ENCODE measurements around the gene PTGER3. TPM values are rescaled to one million over a fixed set of nuclear protein-coding genes. Genes with fewer than 3 reads are reported as not detected.

PTGER3 gene
- polyA plus RNA-seq, 1 donor (not counting 4 experiments of a cell fraction or from before 2014, with no cell fraction given) = 0.04 TPM

GRCh38 chr1:70961374-70961975 is 86.1 kb downstream of the PTGER3 start:
- Histone ChIP-seq H3K27ac (ENCODE audit: control insufficient read depth, insufficient read depth, low read length) (no peak overlapping the region), H3K4me2 (ENCODE audit: control insufficient read depth, extremely low read depth, insufficient read depth, low read depth, low read length) (no peak overlapping the region), H2AFZ (ENCODE audit: control insufficient read depth, low read length) (no peak overlapping the region), H3K4me3 (ENCODE audit: control insufficient read depth in 2 of 3, extremely low read depth in 1 of 3, insufficient read depth in 2 of 3, low read depth in 1 of 3, low read length in 3 of 3) (no peak overlapping the region), H3K36me3 (ENCODE audit: control insufficient read depth in 2 of 2, extremely low read depth in 1 of 2, insufficient read depth in 2 of 2, low read length in 2 of 2) (no peaks in the 10 kb centered on the region), H3K27me3 (ENCODE audit: control insufficient read depth, extremely low read depth, insufficient read depth, low read length) (no peaks in the 10 kb centered on the region), H3K4me1 (ENCODE audit: control insufficient read depth, extremely low read depth, insufficient read depth, low read length) (no peaks in the 10 kb centered on the region), H3K79me2 (ENCODE audit: control insufficient read depth, insufficient read depth, low read length) (no peaks in the 10 kb centered on the region), H3K9me3 (ENCODE audit: control insufficient read depth, low read depth, low read length) (no peaks in the 10 kb centered on the region), H3K9me1 (ENCODE audit: control insufficient read depth, extremely low read depth, insufficient read depth, low read length) (no peaks in the 10 kb centered on the region), H3K9ac (ENCODE audit: control insufficient read depth, extremely low read depth, insufficient read depth, low read length) (no peak overlapping the region), H4K20me1 (ENCODE audit: control insufficient read depth, extremely low read depth, insufficient read depth, low read length) (no peaks in the 10 kb centered on the region)
- no peak for DNase-seq (ENCODE audit: low read depth, low spot score)
- dilution Hi-C loops (cut with MboI; ENCODE audit: extremely low pct_ligation_motif_present, low sequenced_read_pairs) = no loop called here
- no peak for FAIRE-seq
- TF ChIP-seq EZH2 (IDR thresholded peaks at IDR 0.05; ENCODE audit: low read length) = no peak
- no peak for TF ChIP-seq CTCF (optimal IDR thresholded peaks at IDR 0.05 in 1 of 3, IDR thresholded peaks at IDR 0.05 in 1 of 3, conservative IDR thresholded peaks at IDR 0.05 in 1 of 3; ENCODE audit: extremely low read depth in 1 of 3, insufficient read depth in 2 of 3, low read length in 3 of 3)

DNA sequence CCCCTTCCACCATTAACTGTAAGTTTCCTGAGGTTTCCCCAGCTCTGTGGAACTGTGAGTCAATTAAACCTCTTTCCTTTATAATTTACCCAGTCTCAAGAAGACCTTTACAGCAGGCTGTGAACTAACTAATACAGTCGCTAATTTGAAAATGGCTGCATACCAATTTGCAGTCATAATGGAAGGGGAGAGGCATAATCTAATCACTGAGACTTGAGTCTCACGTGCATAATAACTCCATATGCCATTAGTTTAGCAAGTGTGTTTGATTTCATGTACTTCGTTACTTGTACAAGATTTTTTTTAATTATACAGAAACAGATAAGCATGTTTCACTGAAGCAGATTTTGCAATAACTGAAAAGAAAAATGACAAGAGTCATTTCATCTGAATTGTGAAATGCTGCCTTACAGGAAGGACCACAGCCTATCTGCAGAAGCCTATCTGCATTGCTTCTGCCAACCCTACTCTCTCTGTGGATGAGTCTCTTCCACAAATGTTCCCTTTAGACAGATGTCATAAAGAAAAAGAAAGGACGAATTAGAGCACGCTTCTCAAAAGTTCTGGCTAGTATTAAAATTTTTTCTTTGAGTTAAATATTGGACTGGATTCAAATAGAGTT is 99.1 kb downstream of the PTGER3 start:
- no peak for TF ChIP-seq CTCF (optimal IDR thresholded peaks at IDR 0.05 in 1 of 3, IDR thresholded peaks at IDR 0.05 in 1 of 3, conservative IDR thresholded peaks at IDR 0.05 in 1 of 3; ENCODE audit: extremely low read depth in 1 of 3, insufficient read depth in 2 of 3, low read length in 3 of 3)
- no peak for TF ChIP-seq EZH2 (IDR thresholded peaks at IDR 0.05; ENCODE audit: low read length)
- Histone ChIP-seq H3K36me3 (ENCODE audit: control insufficient read depth in 2 of 2, extremely low read depth in 1 of 2, insufficient read depth in 2 of 2, low read length in 2 of 2) (no peaks in the 10 kb centered on the region), H4K20me1 (ENCODE audit: control insufficient read depth, extremely low read depth, insufficient read depth, low read length) (no peaks in the 10 kb centered on the region), H3K9me1 (ENCODE audit: control insufficient read depth, extremely low read depth, insufficient read depth, low read length) (no peaks in the 10 kb centered on the region), H3K9me3 (ENCODE audit: control insufficient read depth, low read depth, low read length) (no peaks in the 10 kb centered on the region), H3K27ac (ENCODE audit: control insufficient read depth, insufficient read depth, low read length) (no peak overlapping the region), H3K4me1 (ENCODE audit: control insufficient read depth, extremely low read depth, insufficient read depth, low read length) (no peaks in the 10 kb centered on the region), H2AFZ (ENCODE audit: control insufficient read depth, low read length) (no peak overlapping the region), H3K4me3 (ENCODE audit: control insufficient read depth in 2 of 3, extremely low read depth in 1 of 3, insufficient read depth in 2 of 3, low read depth in 1 of 3, low read length in 3 of 3) (no peak overlapping the region), H3K4me2 (ENCODE audit: control insufficient read depth, extremely low read depth, insufficient read depth, low read depth, low read length) (no peak overlapping the region), H3K79me2 (ENCODE audit: control insufficient read depth, insufficient read depth, low read length) (no peaks in the 10 kb centered on the region), H3K27me3 (ENCODE audit: control insufficient read depth, extremely low read depth, insufficient read depth, low read length) (no peaks in the 10 kb centered on the region), H3K9ac (ENCODE audit: control insufficient read depth, extremely low read depth, insufficient read depth, low read length) (no peak overlapping the region)
- DNase-seq (ENCODE audit: low read depth, low spot score) = no peak
- no peak for FAIRE-seq
- dilution Hi-C loops (cut with MboI; ENCODE audit: extremely low pct_ligation_motif_present, low sequenced_read_pairs) = no loop called here
